GM12864 (cell line): ENCODE data around the gene ARFGEF3.

Source experiments
- DNase-seq: peaks from one replicate; pipeline ENCODE4 v3.0.0-alpha.2; 2011; ENCODE audit warnings: low read depth
- H3K4me3 ChIP-seq: 2 replicates; pipeline ENCODE4 v1.5.1; 2011; ENCODE audit warnings: mild to moderate bottlenecking, low read depth, low read length, control low read depth
- CTCF ChIP-seq: IDR thresholded peaks from 2 replicates; pipeline ENCODE4 v1.5.1; 2011; ENCODE audit warnings: low read depth, mild to moderate bottlenecking, moderate library complexity, low read length, control low read depth, inconsistent platforms; ENCODE audit errors: missing control alignments

The ARFGEF3 gene

GRCh38 chr6:138331444-138331843 lies 169.7 kb downstream of the ARFGEF3 start:
- no peak overlapping the region for H3K4me3 ChIP-seq
- no peak for DNase-seq
- TF ChIP-seq CTCF = no peak

DNA sequence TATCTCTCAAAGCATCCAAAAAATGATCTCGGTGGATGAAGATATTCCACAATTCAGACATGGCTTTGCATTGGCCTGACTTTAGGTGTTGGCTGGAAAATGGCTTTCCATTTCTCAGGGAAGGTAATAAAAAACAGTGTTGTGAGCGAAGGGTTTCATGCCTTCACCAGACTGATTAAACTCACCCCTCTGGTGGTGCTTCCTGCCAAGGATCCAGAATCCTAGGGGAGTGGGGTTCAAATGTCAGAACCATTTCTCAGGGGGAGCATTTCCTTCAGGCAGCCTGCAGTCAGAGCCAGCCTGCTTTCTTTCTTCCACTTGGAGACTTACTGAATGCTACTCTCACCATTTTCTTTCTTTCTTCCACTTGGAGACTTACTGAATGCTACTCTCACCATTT lies 170.2 kb downstream of the ARFGEF3 start:
- no peak overlapping the region for H3K4me3 ChIP-seq
- no peak for TF ChIP-seq CTCF
- DNase-seq = no peak

DNA sequence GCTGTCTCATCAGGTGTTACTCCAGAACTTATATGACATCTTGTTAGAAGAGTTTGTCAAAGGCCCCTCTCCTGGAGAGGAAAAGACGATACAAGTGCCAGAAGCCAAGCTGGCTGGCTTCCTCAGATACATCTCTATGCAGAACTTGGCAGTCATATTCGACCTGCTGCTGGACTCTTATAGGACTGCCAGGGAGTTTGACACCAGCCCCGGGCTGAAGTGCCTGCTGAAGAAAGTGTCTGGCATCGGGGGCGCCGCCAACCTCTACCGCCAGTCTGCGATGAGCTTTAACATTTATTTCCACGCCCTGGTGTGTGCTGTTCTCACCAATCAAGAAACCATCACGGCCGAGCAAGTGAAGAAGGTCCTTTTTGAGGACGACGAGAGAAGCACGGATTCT lies 172.3 kb downstream of the ARFGEF3 start:
- no peak for DNase-seq
- H3K4me3 ChIP-seq = no peak overlapping the region
- TF ChIP-seq CTCF = no peak

DNA sequence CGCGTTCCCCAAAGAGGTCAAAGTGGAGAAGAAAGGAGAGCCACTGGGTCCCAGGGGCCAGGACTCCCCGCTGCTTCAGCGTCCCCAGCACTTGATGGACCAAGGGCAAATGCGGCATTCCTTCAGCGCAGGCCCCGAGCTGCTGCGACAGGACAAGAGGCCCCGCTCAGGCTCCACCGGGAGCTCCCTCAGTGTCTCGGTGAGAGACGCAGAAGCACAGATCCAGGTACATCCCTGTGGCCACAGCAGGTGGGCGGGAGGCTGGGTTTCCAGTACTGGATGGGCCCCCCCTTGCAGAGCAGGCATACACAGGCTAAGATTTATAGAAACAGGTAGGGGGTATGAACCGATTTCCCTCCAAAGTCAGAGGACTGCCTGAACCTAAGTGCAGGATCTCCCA lies 173.2 kb downstream of the ARFGEF3 start:
- DNase-seq = no peak
- no peak for TF ChIP-seq CTCF
- no peak overlapping the region for H3K4me3 ChIP-seq

DNA sequence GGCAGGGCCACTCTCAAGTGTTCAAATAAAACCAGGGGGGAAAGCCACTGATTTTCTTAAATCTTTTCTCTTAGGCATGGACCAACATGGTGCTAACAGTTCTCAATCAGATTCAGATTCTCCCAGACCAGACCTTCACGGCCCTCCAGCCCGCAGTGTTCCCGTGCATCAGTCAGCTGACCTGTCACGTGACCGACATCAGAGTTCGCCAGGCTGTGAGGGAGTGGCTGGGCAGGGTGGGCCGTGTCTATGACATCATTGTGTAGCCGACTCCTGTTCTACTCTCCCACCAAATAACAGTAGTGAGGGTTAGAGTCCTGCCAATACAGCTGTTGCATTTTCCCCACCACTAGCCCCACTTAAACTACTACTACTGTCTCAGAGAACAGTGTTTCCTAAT lies 174.5 kb downstream of the ARFGEF3 start:
- no peak overlapping the region for H3K4me3 ChIP-seq
- no peak for TF ChIP-seq CTCF
- DNase-seq = no peak

- no peak for DNase-seq
- H3K4me3 ChIP-seq = no peak overlapping the region
- TF ChIP-seq CTCF = no peak
Observed at GRCh38 chr6:138337076-138337475, 175.3 kb downstream of the ARFGEF3 start.

DNA sequence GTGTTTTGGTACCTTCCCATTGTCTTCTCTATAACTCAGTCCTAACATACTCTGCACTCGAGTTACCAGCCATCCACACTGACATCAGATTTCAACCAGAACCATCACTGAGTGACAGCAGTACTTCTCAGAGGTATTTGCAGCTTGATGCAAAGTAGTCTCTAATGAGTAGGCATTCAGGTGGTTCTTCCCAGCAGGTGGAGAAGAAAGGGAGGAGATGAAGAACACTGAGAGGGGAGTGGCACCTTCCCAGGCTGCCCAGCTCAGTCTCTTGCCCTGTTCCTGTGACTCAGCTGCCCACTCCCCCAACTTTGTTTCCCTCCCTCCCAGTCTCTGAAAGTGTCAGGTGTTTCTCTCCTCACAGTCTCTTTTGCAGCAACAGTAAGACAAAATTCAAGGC lies 177.3 kb downstream of the ARFGEF3 start:
- H3K4me3 ChIP-seq = no peak overlapping the region
- no peak for DNase-seq
- no peak for TF ChIP-seq CTCF
